Natural killer cell (primary cell): ENCODE data around the gene FBN3. TPM values are rescaled to one million over a fixed set of nuclear protein-coding genes. Genes with fewer than 3 reads are reported as not detected.

ENCODE experiments used
- ATAC-seq, 3 donors: fragments of 150-1000 bp in 2 of 3; fragments of 200-7000 bp in 1 of 3; cut with Tn5 transposase; 1 replicate in 1 of 3; 2 replicates in 2 of 3; pipeline ENCODE4 v1.10.0; 2021; ENCODE audit warnings: mild to moderate bottlenecking in 2 of 3, moderate library complexity in 2 of 3
- DNase-seq, 2 donors: peaks; one replicate each; pipeline versions ENCODE4 v3.0.0 to v3.0.0-alpha.2; 2013 to 2021; ENCODE audit warnings: mixed read lengths in 1 of 2
- H3K27ac ChIP-seq: one replicate; pipeline ENCODE4 v1.5.1; 2013; ENCODE audit warnings: mild to moderate bottlenecking, low read length
- H3K27me3 ChIP-seq: one replicate; pipeline ENCODE4 v1.6.1; 2013; ENCODE audit warnings: low read length; ENCODE audit not compliant: control insufficient read depth, insufficient read depth
- H3K36me3 ChIP-seq: one replicate; pipeline ENCODE4 v1.6.1; 2013; ENCODE audit warnings: low read length; ENCODE audit not compliant: control insufficient read depth, insufficient read depth
- H3K4me1 ChIP-seq: one replicate; pipeline ENCODE4 v1.6.1; 2013; ENCODE audit warnings: low read length; ENCODE audit not compliant: control insufficient read depth, insufficient read depth
- H3K4me3 ChIP-seq: one replicate; pipeline ENCODE4 v1.5.1; 2013; ENCODE audit warnings: low read length
- H3K9me3 ChIP-seq: one replicate; pipeline ENCODE4 v1.6.1; 2013; ENCODE audit warnings: low read length; ENCODE audit not compliant: control insufficient read depth, insufficient read depth
- H3K27ac Mint-ChIP-seq, 2 donors: one replicate each; pipeline ENCODE4 v1.8.0; 2022; ENCODE audit warnings: mild to moderate bottlenecking in 2 of 2, mixed read lengths in 2 of 2, moderate library complexity in 1 of 2
- H3K27me3 Mint-ChIP-seq, 2 donors: one replicate each; pipeline ENCODE4 v1.8.0; 2022; ENCODE audit warnings: low read depth in 2 of 2, mixed read lengths in 2 of 2
- H3K36me3 Mint-ChIP-seq: one replicate; pipeline ENCODE4 v1.8.0; 2022; ENCODE audit warnings: mixed read lengths
- H3K4me1 Mint-ChIP-seq, 2 donors: one replicate each; pipeline ENCODE4 v1.8.0; 2022; ENCODE audit warnings: mixed read lengths in 2 of 2
- H3K4me3 Mint-ChIP-seq: one replicate; pipeline ENCODE4 v1.8.0; 2022; ENCODE audit warnings: mild to moderate bottlenecking, moderate library complexity, mixed read lengths
- H3K9me3 Mint-ChIP-seq, 2 donors: one replicate each; pipeline ENCODE4 v1.8.0; 2022; ENCODE audit warnings: mixed read lengths in 2 of 2
- WGBS: methylation state at CpG from one replicate; pipeline ENCODE4 v1.1.7; 2013; ENCODE audit warnings: missing lambda C conversion rate; ENCODE audit not compliant: insufficient coverage; 5-methylcytosine and 5-hydroxymethylcytosine counted together
- intact Hi-C: fragments of 100-400 bp; cut with micrococcal nuclease; formaldehyde crosslinking; loops from one replicate; pipeline ENCODE4 v1.14.2; 2022
- total RNA-seq, 4 donors: library from RNA; stranded (reverse); fragments of 120-200 nt in 1 of 4; gene quantifications; one replicate each; pipeline versions ENCODE4 v1.2.3 to v1.2.4, GENCODE V29; 2013 to 2022
- TF ChIP-seq, protein P1 (sequence below): fragments of 200-600 bp; IDR thresholded peaks from one replicate; pipeline ENCODE4 v1.8.0; 2022; ENCODE audit warnings: antibody characterized with exemption

Gene FBN3
- total RNA-seq, 3 donors from 2014 or later (not counting 1 experiment from before 2014, with no cell fraction given), result 0.25 TPM; not detected in 2

DNA sequence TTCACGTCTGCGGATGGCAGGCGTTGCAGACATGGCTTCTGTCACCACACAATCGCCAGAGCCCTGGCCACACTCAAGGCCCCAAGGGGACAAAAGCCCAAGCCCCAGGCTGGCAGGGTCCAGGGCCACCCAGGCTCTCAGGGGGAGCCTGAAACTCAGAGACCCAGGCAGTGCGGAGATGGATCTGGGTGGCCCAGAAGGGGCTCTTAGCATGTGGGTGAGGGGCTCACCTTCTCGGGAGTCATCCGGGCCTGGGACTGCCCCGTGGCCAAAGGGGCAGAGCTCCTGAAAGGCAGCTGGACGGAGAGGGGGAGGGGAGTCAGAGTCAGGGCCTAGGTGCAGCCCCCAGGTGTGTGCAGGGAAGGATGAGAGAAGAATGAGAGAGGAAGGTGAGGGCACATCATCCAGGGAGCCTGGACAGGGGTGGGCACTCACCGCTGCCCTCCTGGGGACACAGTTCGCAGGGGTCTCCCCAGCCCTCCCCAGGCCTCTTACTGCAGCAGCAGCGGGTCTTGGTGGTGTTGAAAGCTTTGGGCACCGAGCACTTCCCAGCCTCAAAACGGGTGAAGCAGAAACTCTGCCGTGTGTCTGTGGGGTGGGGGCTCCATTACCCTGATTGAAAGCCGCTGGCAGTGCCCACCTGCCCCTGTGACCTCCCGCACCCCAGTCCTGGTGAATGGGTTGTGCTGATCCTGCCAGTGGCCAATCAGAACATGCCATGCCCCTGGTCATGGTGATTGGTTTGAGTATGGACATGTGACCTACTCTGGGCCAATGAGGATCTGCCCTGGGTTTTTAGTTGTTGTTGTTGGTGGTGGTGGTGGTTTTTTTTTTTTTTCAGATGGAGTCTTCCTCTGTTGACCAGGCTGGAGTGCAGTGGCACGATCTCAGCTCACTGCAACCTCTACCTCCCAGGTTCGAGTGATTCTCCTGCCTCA, 59.5 kb downstream of the FBN3 start:
- H3K4me3 Mint-ChIP-seq, result no peak overlapping the region
- TF ChIP-seq, protein P1, sequence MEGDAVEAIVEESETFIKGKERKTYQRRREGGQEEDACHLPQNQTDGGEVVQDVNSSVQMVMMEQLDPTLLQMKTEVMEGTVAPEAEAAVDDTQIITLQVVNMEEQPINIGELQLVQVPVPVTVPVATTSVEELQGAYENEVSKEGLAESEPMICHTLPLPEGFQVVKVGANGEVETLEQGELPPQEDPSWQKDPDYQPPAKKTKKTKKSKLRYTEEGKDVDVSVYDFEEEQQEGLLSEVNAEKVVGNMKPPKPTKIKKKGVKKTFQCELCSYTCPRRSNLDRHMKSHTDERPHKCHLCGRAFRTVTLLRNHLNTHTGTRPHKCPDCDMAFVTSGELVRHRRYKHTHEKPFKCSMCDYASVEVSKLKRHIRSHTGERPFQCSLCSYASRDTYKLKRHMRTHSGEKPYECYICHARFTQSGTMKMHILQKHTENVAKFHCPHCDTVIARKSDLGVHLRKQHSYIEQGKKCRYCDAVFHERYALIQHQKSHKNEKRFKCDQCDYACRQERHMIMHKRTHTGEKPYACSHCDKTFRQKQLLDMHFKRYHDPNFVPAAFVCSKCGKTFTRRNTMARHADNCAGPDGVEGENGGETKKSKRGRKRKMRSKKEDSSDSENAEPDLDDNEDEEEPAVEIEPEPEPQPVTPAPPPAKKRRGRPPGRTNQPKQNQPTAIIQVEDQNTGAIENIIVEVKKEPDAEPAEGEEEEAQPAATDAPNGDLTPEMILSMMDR, result no peak

DNA sequence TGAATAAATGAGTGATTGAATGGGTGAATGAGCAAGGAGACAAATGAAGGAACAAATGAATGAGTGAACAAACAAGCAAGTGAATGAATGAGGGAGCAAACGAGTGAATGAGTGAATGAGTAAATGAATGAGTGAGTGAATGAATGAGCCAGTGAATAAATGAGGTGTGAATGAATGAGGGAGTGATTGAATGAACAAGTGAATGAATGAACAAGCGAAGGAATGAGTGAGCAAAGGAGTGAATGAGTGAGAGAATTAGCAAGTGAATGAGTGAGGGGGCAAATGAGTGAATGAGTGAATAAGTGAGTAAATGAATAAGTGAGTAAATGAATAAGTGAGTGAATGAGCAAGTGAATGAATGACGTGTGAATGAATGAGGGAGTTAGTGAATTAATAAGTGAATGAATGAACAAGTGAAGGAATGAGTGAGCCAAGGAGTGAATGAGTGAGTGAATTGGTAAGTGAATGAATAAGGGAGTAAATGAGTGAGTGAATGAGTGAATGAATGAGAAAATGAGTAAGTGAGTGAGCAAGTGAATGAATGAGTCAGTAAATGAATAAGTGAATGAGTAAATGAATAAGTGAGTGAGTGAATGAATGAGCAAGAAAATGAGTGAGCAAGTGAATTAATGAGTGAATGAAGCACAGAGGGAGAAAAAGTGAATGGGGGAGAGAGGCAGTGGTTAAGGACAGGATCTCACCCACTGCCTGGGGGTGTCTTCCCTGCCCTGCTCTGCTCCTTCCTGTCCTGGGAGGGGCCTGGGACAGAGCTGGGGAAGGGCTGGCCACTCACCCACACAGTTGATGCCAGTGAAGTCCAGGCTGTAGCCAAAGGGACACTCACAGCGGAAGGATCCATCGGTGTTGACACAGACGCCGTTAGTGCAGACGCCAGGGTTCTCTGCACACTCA, 60.4 kb downstream of the FBN3 start:
- TF ChIP-seq, protein P1, result no peak
- Mint-ChIP-seq H3K36me3 (no peaks in the 10 kb centered on the region), H3K27me3 (no peaks in the 10 kb centered on the region), H3K4me3 (no peak overlapping the region), H3K9me3 (no peaks in the 10 kb centered on the region), H3K4me1 (no peaks in the 10 kb centered on the region), H3K27ac (no peak overlapping the region)
- Histone ChIP-seq H3K27ac (no peak overlapping the region), H3K36me3 (no peaks in the 10 kb centered on the region), H3K9me3 (peaks cover 4% of the 10 kb centered on the region), H3K4me3 (no peak overlapping the region), H3K4me1 (no peaks in the 10 kb centered on the region), H3K27me3 (no peaks in the 10 kb centered on the region)
- ATAC-seq (no peak), DNase-seq (no peak)
- intact Hi-C loops, result no loop called here
- WGBS, result 84% methylated on average over 8 of the region's 8 CpGs

More for the DNA sequence above, 59.5 kb downstream of the FBN3 start:
- DNase-seq (no peak), ATAC-seq (no peak)
- intact Hi-C loops, result no loop called here
- 90% methylated on average over 18 of the region's 19 CpGs for WGBS
- no peak overlapping the region for H3K27ac Mint-ChIP-seq
- no peaks in the 10 kb centered on the region for H3K4me1 Mint-ChIP-seq
- H3K36me3 Mint-ChIP-seq, result no peaks in the 10 kb centered on the region
- H3K27ac ChIP-seq, result no peak overlapping the region
- no peaks in the 10 kb centered on the region for H3K9me3 Mint-ChIP-seq
- no peaks in the 10 kb centered on the region for H3K27me3 ChIP-seq
- no peak overlapping the region for H3K4me3 ChIP-seq
- no peaks in the 10 kb centered on the region for H3K4me1 ChIP-seq
- H3K36me3 ChIP-seq, result no peaks in the 10 kb centered on the region
- no peaks in the 10 kb centered on the region for H3K27me3 Mint-ChIP-seq
- peaks cover 8% of the 10 kb centered on the region for H3K9me3 ChIP-seq

DNA sequence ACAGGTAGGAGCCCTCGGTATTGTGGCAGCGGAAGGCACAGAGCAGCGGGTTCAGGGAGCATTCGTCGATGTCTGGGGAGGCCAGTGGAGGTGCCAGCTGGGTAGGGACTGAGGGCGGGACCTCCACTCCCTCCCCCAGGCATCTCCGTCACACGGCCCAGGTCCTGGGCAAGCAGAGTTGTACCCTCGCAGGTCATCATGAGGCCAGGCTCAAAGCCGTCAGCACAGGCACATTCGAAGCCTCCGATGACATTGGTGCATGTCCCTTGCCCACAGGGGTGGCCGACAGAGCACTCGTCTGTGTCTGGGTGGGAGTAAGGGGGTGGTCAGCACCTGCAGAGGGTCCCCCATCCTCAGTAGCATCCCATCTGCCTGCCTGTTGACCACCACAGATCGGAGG, 61.5 kb downstream of the FBN3 start:
- Histone ChIP-seq H3K27ac (no peak overlapping the region), H3K27me3 (no peaks in the 10 kb centered on the region), H3K4me1 (no peaks in the 10 kb centered on the region), H3K9me3 (peaks cover 4% of the 10 kb centered on the region), H3K4me3 (no peak overlapping the region), H3K36me3 (no peaks in the 10 kb centered on the region)
- 98% methylated on average over 15 of the region's 15 CpGs for WGBS
- ATAC-seq, result no peak
- H3K36me3 Mint-ChIP-seq, result no peaks in the 10 kb centered on the region
- H3K27ac Mint-ChIP-seq, result no peak overlapping the region
- no peaks in the 10 kb centered on the region for H3K4me1 Mint-ChIP-seq
- no peak overlapping the region for H3K4me3 Mint-ChIP-seq
- TF ChIP-seq, protein P1, result no peak
- intact Hi-C loops, result no loop called here
- DNase-seq, result no peak
- H3K27me3 Mint-ChIP-seq, result no peaks in the 10 kb centered on the region
- H3K9me3 Mint-ChIP-seq, result no peaks in the 10 kb centered on the region
